Panc1 (cell line): ENCODE results near the gene ENTPD8. TPM values are rescaled to one million over a fixed set of nuclear protein-coding genes. Genes with fewer than 3 reads are reported as not detected.
A peak's percentile ranks its signal among the peaks of the same experiment; 100 is the strongest.

Source experiments
- ATAC-seq: fragments of 200-7000 bp; cut with Tn5 transposase; 2 replicates; pipeline ENCODE4 v1.9.1; 2020; ENCODE audit warnings: mild to moderate bottlenecking, moderate library complexity
- BruUV-seq: library from RNA; stranded (reverse); fragments of 400-500 nt; replicated peaks from 2 replicates; lab custom pipeline; 2021; lab: Mats Ljungman, UMichigan
- CTCF ChIA-PET: fragments of 300-600 bp; sonication (Branson Sonifier 250); formaldehyde crosslinking; loops from one replicate; lab custom pipeline; 2022; ENCODE audit warnings: antibody characterized with exemption; lab: Charles Lee
- POLR2A ChIA-PET: fragments of 300-600 bp; sonication (Branson Sonifier 250); formaldehyde crosslinking; loops from one replicate; lab custom pipeline; 2022; ENCODE audit warnings: antibody characterized with exemption; lab: Charles Lee
- DNase-seq: peaks from one replicate; pipeline ENCODE4 v3.0.0-alpha.2; 2010; ENCODE audit warnings: low read depth, low spot score
- H3K27ac ChIP-seq: 2 replicates; pipeline ENCODE4 v1.5.1; 2011; ENCODE audit warnings: mild to moderate bottlenecking, low read length, inconsistent platforms
- H3K27me3 ChIP-seq: fragments of 200-500 bp; sonication (Bioruptor generic); 2 replicates; pipeline ENCODE4 v1.6.0; 2014; ENCODE audit warnings: low read length, inconsistent platforms; ENCODE audit not compliant: control insufficient read depth, insufficient read depth
- H3K36me3 ChIP-seq: fragments of 200-500 bp; sonication (Bioruptor generic); 2 replicates; pipeline ENCODE4 v1.5.1; 2014; ENCODE audit warnings: inconsistent platforms, mild to moderate bottlenecking, low read length, moderate library complexity; ENCODE audit not compliant: control insufficient read depth, insufficient read depth
- H3K4me1 ChIP-seq: 2 replicates; pipeline ENCODE4 v1.5.1; 2011; ENCODE audit warnings: inconsistent platforms, mild to moderate bottlenecking, low read length, moderate library complexity; ENCODE audit not compliant: control insufficient read depth, insufficient read depth
- H3K4me3 ChIP-seq, 2 experiments: 2 replicates each; pipeline ENCODE4 v1.5.1; 2011 to 2012; ENCODE audit warnings: low read depth in 2 of 2, low read length in 2 of 2, mild to moderate bottlenecking in 2 of 2, inconsistent platforms in 1 of 2, moderate library complexity in 1 of 2
- H3K9me3 ChIP-seq: fragments of 200-500 bp; sonication (Bioruptor generic); 2 replicates; pipeline ENCODE4 v1.5.1; 2014; ENCODE audit warnings: low read depth, mild to moderate bottlenecking, inconsistent platforms, low read length, moderate library complexity; ENCODE audit not compliant: control insufficient read depth, insufficient read depth
- CTCF ChIP-seq: fragments of 450-650 bp; IDR thresholded peaks from 2 replicates; pipeline ENCODE4 v1.5.1; 2017; ENCODE audit warnings: mild to moderate bottlenecking
- POLR2AphosphoS5 ChIP-seq: IDR thresholded peaks from 2 replicates; pipeline ENCODE4 v1.6.1; 2012; ENCODE audit warnings: mild to moderate bottlenecking, low read depth, low read length, moderate library complexity
- REST ChIP-seq, 2 experiments: IDR thresholded peaks; 2 replicates each; pipeline ENCODE4 v1.6.1; 2011 to 2012; ENCODE audit warnings: low read depth in 2 of 2, control low read depth in 1 of 2, low read length in 1 of 2, mild to moderate bottlenecking in 1 of 2, moderate library complexity in 1 of 2; ENCODE audit not compliant: insufficient read depth in 1 of 2
- TCF7L2 ChIP-seq: IDR thresholded peaks from 2 replicates; pipeline ENCODE4 v1.6.1; 2011; ENCODE audit warnings: mild to moderate bottlenecking, low read depth, low read length, inconsistent platforms
- in situ Hi-C: cut with HindIII; loops from 2 replicates; pipeline ENCODE4 v1.10.0; 2016; ENCODE audit warnings: low sequenced_read_pairs, low pct_unique_long_range_greater_than_20kb
- intact Hi-C: fragments of 100-400 bp; cut with micrococcal nuclease; formaldehyde crosslinking; loops from one replicate; pipeline ENCODE4 v1.10.0; 2022; ENCODE audit not compliant: unreplicated experiment
- total RNA-seq: library from RNA; stranded (reverse); gene quantifications from one replicate; pipeline ENCODE4 v1.2.1, GENCODE V29; 2021; ENCODE audit not compliant: unreplicated experiment

The ENTPD8 gene
- total RNA-seq, 1 experiment from 2014 or later, result 3.9 TPM

GRCh38 chr9:137478962-137479861 is 38.1 kb upstream of the ENTPD8 start:
- no peak overlapping the region for H3K4me3 ChIP-seq
- BruUV-seq, result no TSS peak
- no peaks in the 10 kb centered on the region for H3K27me3 ChIP-seq
- ATAC-seq, result 0 out of 2 replicates have a peak, but pooled peaks have one; percentile 22
- no peak overlapping the region for H3K27ac ChIP-seq
- no peaks in the 10 kb centered on the region for H3K36me3 ChIP-seq
- intact Hi-C loops, result no loop called here
- POLR2A ChIA-PET, result no interaction called here
- CTCF ChIA-PET, result no interaction called here
- H3K9me3 ChIP-seq, result no peaks in the 10 kb centered on the region
- TF ChIP-seq CTCF (no peak), TCF7L2 (no peak), POLR2AphosphoS5 (no peak), REST (IDR thresholded peaks at IDR 0.05; ENCODE audit: insufficient read depth in 1 of 2, low read depth in 2 of 2, low read length in 1 of 2) (no peak)
- peaks cover 11% of the 10 kb centered on the region; the same call in 1 of the 2 replicates for H3K4me1 ChIP-seq
- no peak for DNase-seq
- in situ Hi-C loops, result no loop called here

- BruUV-seq, result no TSS peak
- ATAC-seq (no peak), DNase-seq (no peak)
- intact Hi-C loops, result no loop called here
- TF ChIP-seq REST (IDR thresholded peaks at IDR 0.05; ENCODE audit: insufficient read depth in 1 of 2, low read depth in 2 of 2, low read length in 1 of 2) (no peak), TCF7L2 (no peak)
- Histone ChIP-seq H3K27ac (no peak overlapping the region), H3K36me3 (no peaks in the 10 kb centered on the region), H3K4me1 (peaks cover 11% of the 10 kb centered on the region; the same call in 1 of the 2 replicates), H3K9me3 (no peaks in the 10 kb centered on the region), H3K4me3 (no peak overlapping the region), H3K27me3 (no peaks in the 10 kb centered on the region)
- ChIA-PET CTCF (no interaction called here), POLR2A (no interaction called here)
- in situ Hi-C loops, result no loop called here
Observed at GRCh38 chr9:137478613-137478961, 37.4 kb upstream of the ENTPD8 start.
